Measurements from ENCODE around the gene FNDC4. TPM values are rescaled to one million over a fixed set of nuclear protein-coding genes. Genes with fewer than 3 reads are reported as not detected.

Gene FNDC4
- polyA plus RNA-seq, 3 donors from 2014 or later, result not detected

- H3K27ac Mint-ChIP-seq, result no peak overlapping the region
- no peaks in the 10 kb centered on the region for H3K4me1 Mint-ChIP-seq
- no peak for DNase-seq
- H3K9me3 Mint-ChIP-seq, result no peaks in the 10 kb centered on the region
- H3K4me3 Mint-ChIP-seq, result no peak overlapping the region
- H3K27me3 Mint-ChIP-seq (ENCODE audit: low read depth in 3 of 3), result no peaks in the 10 kb centered on the region
- peaks cover 26 to 42% (median 29%) of the 10 kb centered on the region in 3 donors for H3K36me3 Mint-ChIP-seq
These were observed 23.0 kb downstream of the FNDC4 start for GRCh38 chr2:27471961-27472360.

- H3K4me1 Mint-ChIP-seq, result no peaks in the 10 kb centered on the region
- peaks cover 10 to 36% (median 19%) of the 10 kb centered on the region in 3 donors for H3K36me3 Mint-ChIP-seq
- H3K27me3 Mint-ChIP-seq (ENCODE audit: low read depth in 3 of 3), result no peaks in the 10 kb centered on the region
- H3K27ac Mint-ChIP-seq, result no peak overlapping the region
- no peak for DNase-seq
- H3K4me3 Mint-ChIP-seq, result no peak overlapping the region
- no peaks in the 10 kb centered on the region for H3K9me3 Mint-ChIP-seq
These were observed 30.6 kb downstream of the FNDC4 start for GRCh38 chr2:27464443-27464842.

GRCh38 chr2:27461118-27461517, 33.9 kb downstream of the FNDC4 start:
- DNase-seq, result no peak
- no peaks in the 10 kb centered on the region for H3K9me3 Mint-ChIP-seq
- H3K4me1 Mint-ChIP-seq, result no peaks in the 10 kb centered on the region
- H3K27ac Mint-ChIP-seq, result no peak overlapping the region
- peaks cover 0 to 1% (median 0%) of the 10 kb centered on the region in 3 donors for H3K27me3 Mint-ChIP-seq (ENCODE audit: low read depth in 3 of 3)
- H3K4me3 Mint-ChIP-seq, result no peak overlapping the region
- peaks cover 19 to 55% (median 24%) of the 10 kb centered on the region in 3 donors for H3K36me3 Mint-ChIP-seq

- Mint-ChIP-seq H3K4me3 (no peak overlapping the region), H3K9me3 (no peaks in the 10 kb centered on the region), H3K4me1 (no peaks in the 10 kb centered on the region), H3K36me3 (peaks cover 9 to 47% (median 39%) of the 10 kb centered on the region in 3 donors), H3K27me3 (ENCODE audit: low read depth in 3 of 3) (peaks cover 0 to 3% (median 0%) of the 10 kb centered on the region in 3 donors), H3K27ac (no peak overlapping the region)
- DNase-seq, result no peak
These were observed 41.0 kb downstream of the FNDC4 start for GRCh38 chr2:27453968-27454367.

- no peak for DNase-seq
- Mint-ChIP-seq H3K4me3 (no peak overlapping the region), H3K4me1 (no peaks in the 10 kb centered on the region), H3K36me3 (peaks cover 12 to 50% (median 38%) of the 10 kb centered on the region in 3 donors), H3K27me3 (ENCODE audit: low read depth in 3 of 3) (peaks cover 0 to 3% (median 2%) of the 10 kb centered on the region in 3 donors), H3K9me3 (no peaks in the 10 kb centered on the region), H3K27ac (no peak overlapping the region)
These were observed 43.9 kb downstream of the FNDC4 start for GRCh38 chr2:27451095-27451494.

- no peaks in the 10 kb centered on the region for H3K4me1 Mint-ChIP-seq
- peaks cover 12 to 37% (median 26%) of the 10 kb centered on the region in 3 donors for H3K36me3 Mint-ChIP-seq
- DNase-seq, result no peak
- H3K4me3 Mint-ChIP-seq, result no peak overlapping the region
- peak overlapping the region in 1 of 6 donors; percentile 25 for H3K27ac Mint-ChIP-seq
- no peaks in the 10 kb centered on the region for H3K9me3 Mint-ChIP-seq
- H3K27me3 Mint-ChIP-seq (ENCODE audit: low read depth in 3 of 3), result peaks cover under 1 to 4% (median 1%) of the 10 kb centered on the region in 3 donors
These were observed 46.6 kb downstream of the FNDC4 start for GRCh38 chr2:27448381-27448780.

GRCh38 chr2:27446057-27446456, 48.9 kb downstream of the FNDC4 start:
- Mint-ChIP-seq H3K27ac (no peak overlapping the region), H3K27me3 (ENCODE audit: low read depth in 3 of 3) (peaks cover 4 to 8% (median 7%) of the 10 kb centered on the region in 3 donors), H3K4me1 (peaks cover 2 to 4% of the 10 kb centered on the region in 2 donors), H3K9me3 (no peaks in the 10 kb centered on the region), H3K4me3 (no peak overlapping the region), H3K36me3 (peaks cover 13 to 42% (median 21%) of the 10 kb centered on the region in 3 donors)
- DNase-seq, result no peak

- H3K9me3 Mint-ChIP-seq, result no peaks in the 10 kb centered on the region
- H3K4me3 Mint-ChIP-seq, result no peak overlapping the region
- DNase-seq, result no peak
- H3K36me3 Mint-ChIP-seq, result peaks cover 16 to 46% (median 25%) of the 10 kb centered on the region in 3 donors
- H3K4me1 Mint-ChIP-seq, result peaks cover 2 to 4% of the 10 kb centered on the region in 2 donors
- H3K27me3 Mint-ChIP-seq (ENCODE audit: low read depth in 3 of 3), result peaks cover 4 to 8% (median 7%) of the 10 kb centered on the region in 3 donors
- peak overlapping the region in 1 of 6 donors; percentile 9 for H3K27ac Mint-ChIP-seq
These were observed 49.4 kb downstream of the FNDC4 start for GRCh38 chr2:27445615-27446014.

- Mint-ChIP-seq H3K27ac (peak overlapping the region in 1 of 6 donors; percentile 22), H3K4me1 (peaks cover 2 to 4% of the 10 kb centered on the region in 2 donors), H3K27me3 (ENCODE audit: low read depth in 3 of 3) (peaks cover 4 to 11% (median 7%) of the 10 kb centered on the region in 3 donors), H3K4me3 (no peak overlapping the region), H3K9me3 (no peaks in the 10 kb centered on the region), H3K36me3 (peaks cover 21 to 49% (median 29%) of the 10 kb centered on the region in 3 donors)
- no peak for DNase-seq
These were observed 49.8 kb downstream of the FNDC4 start for GRCh38 chr2:27445155-27445554.

- no peak for DNase-seq
- H3K9me3 Mint-ChIP-seq, result no peaks in the 10 kb centered on the region
- H3K4me3 Mint-ChIP-seq, result no peak overlapping the region
- H3K36me3 Mint-ChIP-seq, result peaks cover 32 to 42% (median 32%) of the 10 kb centered on the region in 3 donors
- peaks cover 2 to 4% of the 10 kb centered on the region in 2 donors for H3K4me1 Mint-ChIP-seq
- peaks cover 7 to 11% (median 7%) of the 10 kb centered on the region in 3 donors for H3K27me3 Mint-ChIP-seq (ENCODE audit: low read depth in 3 of 3)
- peak overlapping the region; percentile 38 to 84 (median 64) for H3K27ac Mint-ChIP-seq
These were observed 52.1 kb downstream of the FNDC4 start for GRCh38 chr2:27442920-27443282.

- Mint-ChIP-seq H3K36me3 (peaks cover 29 to 38% (median 31%) of the 10 kb centered on the region in 3 donors), H3K4me1 (peaks cover 2 to 4% of the 10 kb centered on the region in 2 donors), H3K4me3 (no peak within 1 kb of the TSS), H3K27ac (peak within 1 kb of the TSS; percentile 45 to 84 (median 79)), H3K9me3 (no peaks in the 10 kb centered on the region), H3K27me3 (ENCODE audit: low read depth in 3 of 3) (peaks cover 7 to 11% (median 7%) of the 10 kb centered on the region in 3 donors)
- peak in 2 of 3 donors; percentile 29 to 31 for DNase-seq
These were observed 52.8 kb downstream of the FNDC4 start, which contains the start of gene KRTCAP3 for GRCh38 chr2:27441958-27442919. KRTCAP3 (plus strand) TSS chr2:27442381; CDS start chr2:27442413, 32 bp downstream.

All from immature natural killer cell (primary cell).